PFSK-1 (cell line): Measurements from ENCODE around the gene ALKBH4.

Source experiments
- FOXP2 ChIP-seq: optimal IDR thresholded peaks from 2 replicates; pipeline ENCODE3; 2011; ENCODE audit warnings: borderline replicate concordance, control low read depth, inconsistent platforms; ENCODE audit not compliant: insufficient read depth; ENCODE audit errors: extremely low read length, extremely low read depth
- POLR2AphosphoS5 ChIP-seq: IDR thresholded peaks from 2 replicates; pipeline ENCODE4 v1.6.1; 2012; ENCODE audit warnings: low read depth, mild to moderate bottlenecking, control low read depth, low read length, moderate library complexity
- REST ChIP-seq, 2 experiments: IDR thresholded peaks; 2 replicates each; pipeline versions ENCODE4 v1.6.1 to v1.8.0; 2011 to 2012; ENCODE audit warnings: low read depth in 2 of 2, low read length in 2 of 2, control low read depth in 1 of 2, inconsistent platforms in 1 of 2, mild to moderate bottlenecking in 1 of 2, moderate library complexity in 1 of 2; ENCODE audit not compliant: insufficient read depth in 1 of 2
- SIN3A ChIP-seq: IDR thresholded peaks from 2 replicates; pipeline ENCODE4 v1.6.1; 2012; ENCODE audit warnings: mild to moderate bottlenecking, low read length, moderate library complexity, borderline replicate concordance; ENCODE audit not compliant: insufficient read depth
- TAF1 ChIP-seq: IDR thresholded peaks from 2 replicates; pipeline ENCODE4 v1.6.1; 2012; ENCODE audit warnings: low read length, control low read depth, borderline replicate concordance; ENCODE audit not compliant: insufficient read depth

GRCh38 chr7:102407910-102408309 is 56.8 kb downstream of the ALKBH4 start:
- no peak for TF ChIP-seq REST (IDR thresholded peaks at IDR 0.05; ENCODE audit: insufficient read depth in 1 of 2, low read depth in 2 of 2, low read length in 2 of 2)
- no peak for TF ChIP-seq TAF1
- no peak for TF ChIP-seq POLR2AphosphoS5
- no peak for TF ChIP-seq FOXP2
- no peak for TF ChIP-seq SIN3A
